Measurements from ENCODE around the gene CXCR6. TPM values are rescaled to one million over a fixed set of nuclear protein-coding genes. Genes with fewer than 3 reads are reported as not detected.

CXCR6 gene
- total and polyA plus RNA-seq, 2 of the 8 experiments (the other 6 are each of a cell fraction or from before 2014, with no cell fraction given), result not detected

GRCh38 chr3:45931496-45931895 is 11.8 kb upstream of the CXCR6 start:
- DNase-seq (ENCODE audit: low read depth in 1 of 2, low spot score in 2 of 2) (no peak), FAIRE-seq (no peak)
- Histone ChIP-seq H3K14ac (ENCODE audit: insufficient read length) (no peak overlapping the region), H4K91ac (replicated peaks; ENCODE audit: insufficient read length, low read length) (no peak overlapping the region), H2BK15ac (ENCODE audit: low read length) (no peak overlapping the region), H3K4me2 (ENCODE audit: insufficient read depth in 1 of 2, low read depth in 2 of 2, low read length in 2 of 2) (no peak overlapping the region), H3K56ac (replicated peaks; ENCODE audit: insufficient read length, low read depth, low read length) (no peak overlapping the region), H2BK120ac (replicated peaks; ENCODE audit: low read depth, low read length) (no peak overlapping the region), H2AK5ac (ENCODE audit: low read depth, low read length) (no peak overlapping the region), H3K4ac (replicated peaks; ENCODE audit: insufficient read length, low read depth, low read length) (no peak overlapping the region), H3K79me1 (ENCODE audit: low read depth, low read length) (no peaks in the 10 kb centered on the region; the same call in 1 of the 2 replicates), H2BK12ac (ENCODE audit: low read depth, low read length) (no peak overlapping the region), H3K18ac (ENCODE audit: extremely low read depth, low read length) (no peak overlapping the region), H3K9me3 (ENCODE audit: insufficient read depth in 2 of 2, low read depth in 1 of 2, low read length in 1 of 2) (no peaks in the 10 kb centered on the region), H4K8ac (ENCODE audit: extremely low read depth, insufficient read depth, low read length) (no peak overlapping the region), H4K5ac (ENCODE audit: insufficient read length, low read depth, low read length) (no peak overlapping the region), H3K27ac (ENCODE audit: low read depth, low read length) (no peak overlapping the region), H3K79me2 (ENCODE audit: control insufficient read depth in 1 of 2, insufficient read depth in 2 of 2, low read length in 2 of 2) (no peaks in the 10 kb centered on the region), H3K23me2 (ENCODE audit: low read depth, low read length) (no peaks in the 10 kb centered on the region), H3K4me1 (replicated peaks in 1 of 4; ENCODE audit: control insufficient read depth in 3 of 4, insufficient read depth in 4 of 4, low read length in 3 of 4) (no peaks in the 10 kb centered on the region), H3K36me3 (ENCODE audit: control insufficient read depth in 2 of 4, insufficient read depth in 4 of 4, low read length in 3 of 4) (peaks cover 8 to 48% (median 16%) of the 10 kb centered on the region in 4 experiments; a peak in 7 of 8 replicates), H3K9ac (replicated peaks in 1 of 4; ENCODE audit: extremely low read depth in 1 of 4, low read depth in 3 of 4, low read length in 3 of 4) (no peak overlapping the region), H4K20me1 (replicated peaks in 1 of 2; ENCODE audit: control insufficient read depth in 1 of 2, insufficient read depth in 2 of 2, low read length in 2 of 2) (peaks cover 0 to 9% of the 10 kb centered on the region in 2 experiments), H2AFZ (ENCODE audit: low read length) (no peak overlapping the region), H3K4me3 (ENCODE audit: extremely low read depth in 1 of 4, insufficient read depth in 2 of 4, low read depth in 3 of 4, low read length in 4 of 4) (no peak overlapping the region), H3K27me3 (replicated peaks in 1 of 4; ENCODE audit: control insufficient read depth in 3 of 4, extremely low read depth in 1 of 4, insufficient read depth in 3 of 4, low read length in 3 of 4) (no peaks in the 10 kb centered on the region), H2BK20ac (ENCODE audit: low read length) (no peak overlapping the region), H3K23ac (ENCODE audit: insufficient read length) (no peak overlapping the region), H2BK5ac (ENCODE audit: low read depth, low read length) (no peak overlapping the region)
- ChIA-PET POLR2A (ENCODE audit: partially characterized antibody) (interaction anchor here (1.3 kb wide), 1 partner anchor 14 kb away, joined by 3 read pairs; no protein-coding TSS in a partner anchor), CTCF (ENCODE audit: partially characterized antibody) (interaction anchor here (0.9 to 3.9 kb wide), 7 partner anchors 7 to 172 kb away, joined by 3 to 24 read pairs (median 3); no protein-coding TSS in a partner anchor)
- 83% methylated on average over 6 of the region's 6 CpGs; no CpG with 5 or more reads in 1 of the 2 experiments for WGBS, 2 experiments (ENCODE audit: extremely low coverage in 1 of 2, insufficient coverage in 1 of 2, insufficient read length in 1 of 2, insufficient replicate concordance in 2 of 2, low coverage in 1 of 2, low lambda C conversion rate in 2 of 2, missing lambda C conversion rate in 1 of 2)
- no peak for TF ChIP-seq SRF (IDR thresholded peaks at IDR 0.05; ENCODE audit: low read depth, low read length)
- no peak for TF ChIP-seq RAD21 (IDR thresholded peaks at IDR 0.05 in 1 of 2, conservative IDR thresholded peaks at IDR 0.05 in 1 of 2; ENCODE audit: low read depth in 2 of 2, low read length in 2 of 2)
- TF ChIP-seq BCL11A (IDR thresholded peaks at IDR 0.05; ENCODE audit: low read depth in 2 of 2, low read length in 2 of 2), result no peak
- TF ChIP-seq RFX5 (IDR thresholded peaks at IDR 0.05; ENCODE audit: borderline replicate concordance, low read depth, low read length), result no peak
- no peak for TF ChIP-seq PHF8 (conservative IDR thresholded peaks at IDR 0.05; ENCODE audit: low read depth, low read length)
- no peak for TF ChIP-seq SIX5 (IDR thresholded peaks at IDR 0.05; ENCODE audit: low read depth, low read length)
- TF ChIP-seq POU5F1 (IDR thresholded peaks at IDR 0.05; ENCODE audit: low read depth, low read length), result no peak
- TF ChIP-seq JUND (IDR thresholded peaks at IDR 0.05; ENCODE audit: low read length), result no peak
- TF ChIP-seq SP1 (IDR thresholded peaks at IDR 0.05; ENCODE audit: low read depth, low read length), result no peak
- no peak for TF ChIP-seq SP4 (IDR thresholded peaks at IDR 0.05; ENCODE audit: low read length)
- TF ChIP-seq RXRA (IDR thresholded peaks at IDR 0.05; ENCODE audit: insufficient read depth, low read depth, low read length), result no peak
- TF ChIP-seq KDM1A (IDR thresholded peaks at IDR 0.05; ENCODE audit: borderline replicate concordance, low read length), result no peak
- TF ChIP-seq HDAC6 (IDR thresholded peaks at IDR 0.05; ENCODE audit: low read depth, low read length), result no peak
- no peak for TF ChIP-seq CEBPB (IDR thresholded peaks at IDR 0.05; ENCODE audit: low read depth, low read length)
- no peak for TF ChIP-seq NANOG (IDR thresholded peaks at IDR 0.05; ENCODE audit: insufficient read depth, low read depth, low read length, poor library complexity, severe bottlenecking)
